Measurements from ENCODE around the gene EFCAB6.
"Not testable (repeated sequence)": the region's sequence is repeated elsewhere in the genome, so short reads cannot be mapped to it uniquely, and the experiment has no call there.

EFCAB6 gene

GRCh38 chr22:43698403-43698802 is 113.7 kb downstream of the EFCAB6 start:
- no peak for DNase-seq

GRCh38 chr22:43697894-43698293 is 114.2 kb downstream of the EFCAB6 start:
- DNase-seq: no peak

GRCh38 chr22:43693249-43693648 is 118.9 kb downstream of the EFCAB6 start:
- no peak for DNase-seq

- no peak for DNase-seq
Observed at GRCh38 chr22:43689356-43689755, 122.7 kb downstream of the EFCAB6 start.

GRCh38 chr22:43682851-43683250 is 129.3 kb downstream of the EFCAB6 start:
- DNase-seq: no peak

- DNase-seq: no peak
Observed at GRCh38 chr22:43681731-43682360, 130.3 kb downstream of the EFCAB6 start.

- DNase-seq: no peak
Observed at GRCh38 chr22:43670513-43670912, 141.6 kb downstream of the EFCAB6 start.

- DNase-seq: no peak
Observed at GRCh38 chr22:43669190-43669589, 142.9 kb downstream of the EFCAB6 start.

- no peak for DNase-seq
Observed at GRCh38 chr22:43667656-43668055, 144.4 kb downstream of the EFCAB6 start.

- DNase-seq: no peak
Observed at GRCh38 chr22:43666457-43666856, 145.6 kb downstream of the EFCAB6 start.

- no peak for DNase-seq
Observed at GRCh38 chr22:43658823-43659222, 153.3 kb downstream of the EFCAB6 start.

GRCh38 chr22:43656581-43656980 is 155.5 kb downstream of the EFCAB6 start:
- not testable (repeated sequence) for DNase-seq

- no peak for DNase-seq
Observed at GRCh38 chr22:43654271-43654670, 157.8 kb downstream of the EFCAB6 start.

GRCh38 chr22:43652845-43653244 is 159.3 kb downstream of the EFCAB6 start:
- DNase-seq: no peak

- no peak for DNase-seq
Observed at GRCh38 chr22:43643387-43643786, 168.7 kb downstream of the EFCAB6 start.

- no peak for DNase-seq
Observed at GRCh38 chr22:43642319-43643206, 169.5 kb downstream of the EFCAB6 start.

- DNase-seq: no peak
Observed at GRCh38 chr22:43639228-43639948, 172.7 kb downstream of the EFCAB6 start.

GRCh38 chr22:43637275-43638260 is 174.5 kb downstream of the EFCAB6 start:
- DNase-seq: no peak

- DNase-seq: no peak
Observed at GRCh38 chr22:43636086-43636485, 176.0 kb downstream of the EFCAB6 start.

GRCh38 chr22:43635101-43635500 is 177.0 kb downstream of the EFCAB6 start:
- no peak for DNase-seq

- no peak for DNase-seq
Observed at GRCh38 chr22:43634316-43634715, 177.8 kb downstream of the EFCAB6 start.

GRCh38 chr22:43633631-43634285 is 178.3 kb downstream of the EFCAB6 start:
- DNase-seq: no peak
